OCI-LY7 (cell line): ENCODE data around the gene SCG3. TPM values are rescaled to one million over a fixed set of nuclear protein-coding genes. Genes with fewer than 3 reads are reported as not detected.

Source experiments
- BruUV-seq: library from RNA; stranded (reverse); fragments of 400-500 nt; replicated peaks from 2 replicates; lab custom pipeline; 2021; lab: Mats Ljungman, UMichigan
- CTCF ChIA-PET: fragments of 300-600 bp; sonication (Branson Sonifier 250); formaldehyde crosslinking; loops from one replicate; lab custom pipeline; 2022; ENCODE audit warnings: antibody characterized with exemption; ENCODE audit not compliant: unreplicated experiment; lab: Charles Lee
- POLR2A ChIA-PET: fragments of 300-600 bp; sonication (Branson Sonifier 250); formaldehyde crosslinking; loops from one replicate; lab custom pipeline; 2022; ENCODE audit warnings: antibody characterized with exemption; lab: Charles Lee
- DNase-seq: peaks from one replicate; pipeline ENCODE4 v3.0.0-alpha.2; 2015; ENCODE audit warnings: low spot score
- H2AFZ ChIP-seq: fragments of 200-600 bp; sonication (generic), shearing (Covaris generic); 2 replicates; pipeline ENCODE4 v1.6.1; 2014; ENCODE audit warnings: mild to moderate bottlenecking, antibody characterized with exemption, low read length, moderate library complexity
- H3K27ac ChIP-seq: fragments of 200-600 bp; sonication (generic); 2 replicates; pipeline ENCODE4 v1.5.1; 2014; ENCODE audit warnings: mixed run types, low read depth, mild to moderate bottlenecking, moderate library complexity, low read length, inconsistent platforms; ENCODE audit not compliant: poor library complexity, severe bottlenecking
- H3K36me3 ChIP-seq: fragments of 200-600 bp; sonication (generic); 2 replicates; pipeline ENCODE4 v1.6.1; 2014; ENCODE audit warnings: mild to moderate bottlenecking, antibody characterized with exemption, low read length, moderate library complexity, mixed read lengths; ENCODE audit not compliant: insufficient read depth
- H3K4me1 ChIP-seq: fragments of 200-600 bp; sonication (generic); 2 replicates; pipeline ENCODE4 v1.5.1; 2014; ENCODE audit warnings: mild to moderate bottlenecking, low read length; ENCODE audit not compliant: insufficient read depth, poor library complexity, severe bottlenecking
- H3K4me2 ChIP-seq: fragments of 200-600 bp; sonication (generic); 2 replicates; pipeline ENCODE4 v1.6.1; 2014; ENCODE audit warnings: mild to moderate bottlenecking, low read length
- H3K4me3 ChIP-seq: fragments of 200-600 bp; sonication (generic); 2 replicates; pipeline ENCODE4 v1.5.1; 2014; ENCODE audit warnings: mild to moderate bottlenecking, low read depth, low read length; ENCODE audit not compliant: poor library complexity, severe bottlenecking
- H3K79me2 ChIP-seq: fragments of 200-600 bp; sonication (generic); 2 replicates; pipeline ENCODE4 v1.6.1; 2016; ENCODE audit warnings: low read depth, mild to moderate bottlenecking, low read length, moderate library complexity, mixed read lengths; ENCODE audit not compliant: insufficient read depth
- H3K9me2 ChIP-seq: fragments of 200-600 bp; sonication (generic); 2 replicates; pipeline ENCODE4 v1.6.1; 2016; ENCODE audit warnings: mild to moderate bottlenecking, low read length, mixed read lengths; ENCODE audit not compliant: insufficient read depth
- H3K9me3 ChIP-seq: fragments of 200-600 bp; sonication (generic); 2 replicates; pipeline ENCODE4 v1.6.1; 2014; ENCODE audit warnings: mild to moderate bottlenecking, mixed run types, low read length, mixed read lengths
- H4K20me1 ChIP-seq: fragments of 200-600 bp; sonication (generic); 2 replicates; pipeline ENCODE4 v1.6.1; 2014; ENCODE audit warnings: mild to moderate bottlenecking, antibody characterized with exemption, low read length, moderate library complexity, mixed read lengths; ENCODE audit not compliant: insufficient read depth
- EZH2phosphoT487 ChIP-seq: fragments of 200-600 bp; sonication (generic); IDR thresholded peaks from 2 replicates; pipeline ENCODE4 v1.6.1; 2018; ENCODE audit warnings: low read depth, borderline replicate concordance, mild to moderate bottlenecking, mixed run types, antibody characterized with exemption, low read length, moderate library complexity, mixed read lengths
- intact Hi-C: fragments of 100-400 bp; cut with micrococcal nuclease; formaldehyde crosslinking; loops from one replicate; pipeline ENCODE4 v1.10.0; 2022; ENCODE audit not compliant: unreplicated experiment
- total RNA-seq, 2 experiments: library from RNA; depleted of rRNA in 1 of 2; stranded (reverse); fragments of >200 nt in 1 of 2; shearing (Covaris generic) in 1 of 2; gene quantifications; 2 replicates each; pipeline ENCODE4 v1.2.3, GENCODE V29; 2014 to 2022
- TF ChIP-seq, protein P1 (sequence below): fragments of 200-600 bp; sonication (generic); conservative IDR thresholded peaks from 2 replicates; pipeline ENCODE4 v1.5.1; 2014; ENCODE audit warnings: mild to moderate bottlenecking, antibody characterized with exemption, low read length, moderate library complexity, mixed read lengths

SCG3 gene
- total RNA-seq, 2 experiments from 2014 or later = not detected

DNA sequence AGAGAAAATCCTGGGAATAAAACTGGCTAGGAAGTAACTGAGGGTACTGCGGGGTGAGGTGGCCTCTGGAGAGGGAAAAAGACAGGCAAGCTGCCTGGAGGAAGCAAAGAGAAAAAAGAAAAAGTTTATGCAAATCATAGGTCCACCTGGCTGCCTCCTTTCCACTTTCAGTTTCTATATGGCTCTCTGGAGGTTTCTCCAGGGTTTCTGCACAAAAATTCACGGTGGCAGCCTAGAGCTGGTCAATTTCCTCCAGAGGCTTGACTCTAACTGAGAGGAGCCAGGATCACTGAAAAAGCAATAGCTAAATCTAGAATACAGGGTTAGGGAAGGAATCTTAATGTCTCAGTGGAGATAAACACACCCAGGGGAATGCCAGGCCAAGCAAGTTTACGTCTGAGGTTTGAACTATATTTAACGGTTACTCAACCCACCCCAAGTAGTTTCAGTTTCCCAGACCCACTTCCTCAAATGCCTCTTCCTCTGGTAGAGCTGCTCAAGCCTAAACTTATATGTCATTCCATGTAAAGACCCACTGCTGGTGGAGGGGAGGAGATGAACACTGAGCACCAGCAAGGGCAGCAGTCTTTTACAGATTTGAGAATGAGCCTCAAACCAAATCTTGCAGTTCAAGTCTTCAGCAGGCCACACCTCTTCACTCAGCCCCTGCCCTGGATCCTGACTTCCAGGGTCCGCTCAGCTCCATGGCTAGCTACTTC lies 50.4 kb downstream of the SCG3 start:
- intact Hi-C loops = loop anchor here (10.0 kb wide), 1 partner anchor 77 kb away; no protein-coding TSS in a partner anchor
- Histone ChIP-seq H3K79me2 (no peaks in the 10 kb centered on the region), H2AFZ (peak overlapping the region; percentile 12; the same call in 1 of the 2 replicates), H4K20me1 (peaks cover 7% of the 10 kb centered on the region; the same call in 1 of the 2 replicates), H3K4me1 (peaks cover 27% of the 10 kb centered on the region), H3K36me3 (no peaks in the 10 kb centered on the region), H3K9me3 (no peaks in the 10 kb centered on the region), H3K27ac (peak overlapping the region; percentile 9), H3K4me3 (peak overlapping the region; percentile 53), H3K4me2 (peak overlapping the region; percentile 91), H3K9me2 (no peaks in the 10 kb centered on the region)
- CTCF ChIA-PET = no interaction called here
- DNase-seq = peak; percentile 71
- TF ChIP-seq EZH2phosphoT487 = no peak
- TF ChIP-seq, protein P1, sequence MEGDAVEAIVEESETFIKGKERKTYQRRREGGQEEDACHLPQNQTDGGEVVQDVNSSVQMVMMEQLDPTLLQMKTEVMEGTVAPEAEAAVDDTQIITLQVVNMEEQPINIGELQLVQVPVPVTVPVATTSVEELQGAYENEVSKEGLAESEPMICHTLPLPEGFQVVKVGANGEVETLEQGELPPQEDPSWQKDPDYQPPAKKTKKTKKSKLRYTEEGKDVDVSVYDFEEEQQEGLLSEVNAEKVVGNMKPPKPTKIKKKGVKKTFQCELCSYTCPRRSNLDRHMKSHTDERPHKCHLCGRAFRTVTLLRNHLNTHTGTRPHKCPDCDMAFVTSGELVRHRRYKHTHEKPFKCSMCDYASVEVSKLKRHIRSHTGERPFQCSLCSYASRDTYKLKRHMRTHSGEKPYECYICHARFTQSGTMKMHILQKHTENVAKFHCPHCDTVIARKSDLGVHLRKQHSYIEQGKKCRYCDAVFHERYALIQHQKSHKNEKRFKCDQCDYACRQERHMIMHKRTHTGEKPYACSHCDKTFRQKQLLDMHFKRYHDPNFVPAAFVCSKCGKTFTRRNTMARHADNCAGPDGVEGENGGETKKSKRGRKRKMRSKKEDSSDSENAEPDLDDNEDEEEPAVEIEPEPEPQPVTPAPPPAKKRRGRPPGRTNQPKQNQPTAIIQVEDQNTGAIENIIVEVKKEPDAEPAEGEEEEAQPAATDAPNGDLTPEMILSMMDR = no peak; the same call in 1 of the 2 replicates
- POLR2A ChIA-PET = no interaction called here
- BruUV-seq = no TSS peak

DNA sequence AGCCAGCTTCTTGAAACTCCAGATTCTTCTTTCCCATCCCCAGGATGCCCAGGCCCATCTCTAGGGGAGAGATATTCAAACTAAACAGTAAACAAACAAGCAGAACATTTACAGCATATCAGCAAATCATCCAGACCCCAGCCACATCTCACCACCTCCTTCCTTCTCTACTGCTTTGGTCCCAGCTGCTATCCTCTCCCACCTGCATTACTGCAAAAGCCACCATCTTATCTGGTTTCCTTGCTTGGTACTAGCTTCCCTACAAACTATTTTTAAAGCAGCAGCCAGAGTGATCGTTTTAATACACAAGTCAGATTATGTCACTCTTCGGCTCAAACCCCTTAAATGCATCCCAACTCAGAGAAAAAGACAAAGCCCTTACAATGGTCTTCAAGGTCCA lies 51.3 kb downstream of the SCG3 start:
- no peak for DNase-seq
- no peak overlapping the region for H3K4me3 ChIP-seq
- TF ChIP-seq, protein P1 = no peak
- no peak for TF ChIP-seq EZH2phosphoT487
- H3K79me2 ChIP-seq = no peaks in the 10 kb centered on the region
- H3K27ac ChIP-seq = no peak overlapping the region
- H3K4me1 ChIP-seq = peaks cover 27% of the 10 kb centered on the region
- no peaks in the 10 kb centered on the region for H3K9me3 ChIP-seq
- CTCF ChIA-PET = no interaction called here
- intact Hi-C loops = loop anchor here (10.0 kb wide), 1 partner anchor 78 kb away; no protein-coding TSS in a partner anchor
- H3K4me2 ChIP-seq = peak overlapping the region; percentile 91; the same call in 1 of the 2 replicates
- no TSS peak for BruUV-seq
- H3K9me2 ChIP-seq = no peaks in the 10 kb centered on the region
- no peaks in the 10 kb centered on the region for H3K36me3 ChIP-seq
- peaks cover 7% of the 10 kb centered on the region; the same call in 1 of the 2 replicates for H4K20me1 ChIP-seq
- POLR2A ChIA-PET = interaction anchor here (1.4 kb wide), 1 partner anchor 12 kb away, joined by 3 read pairs; no protein-coding TSS in a partner anchor
- H2AFZ ChIP-seq = no peak overlapping the region
